Left lung (tissue), 10 donors: Measurements from ENCODE around the gene DTD1. TPM values are rescaled to one million over a fixed set of nuclear protein-coding genes. Genes with fewer than 3 reads are reported as not detected.

Experiments
- ATAC-seq: fragments of 200-7000 bp; cut with Tn5 transposase; one replicate; pipeline ENCODE4 v1.9.1; 2020; ENCODE audit warnings: moderate library complexity
- DNase-seq, 4 donors: peaks; one replicate each; pipeline ENCODE4 v3.0.0-alpha.2; 2013 to 2020
- H3K27ac ChIP-seq, 2 donors: fragments of 200-600 bp; sonication (generic) in 1 of 2; one replicate each; pipeline versions ENCODE4 v1.5.0 to v1.8.0; 2020 to 2021
- H3K27me3 ChIP-seq, 2 donors: fragments of 200-600 bp; sonication (generic) in 1 of 2; one replicate each; pipeline versions ENCODE4 v1.5.0 to v1.8.0; 2020 to 2021
- H3K36me3 ChIP-seq, 2 donors: fragments of 200-600 bp; sonication (generic) in 1 of 2; one replicate each; pipeline versions ENCODE4 v1.5.0 to v1.8.0; 2020 to 2021
- H3K4me1 ChIP-seq, 2 donors: fragments of 200-600 bp; one replicate each; pipeline ENCODE4 v1.8.0; 2021
- H3K4me3 ChIP-seq, 2 donors: fragments of 200-600 bp; sonication (generic) in 1 of 2; one replicate each; pipeline versions ENCODE4 v1.5.0 to v1.8.0; 2020 to 2021; ENCODE audit warnings: mild to moderate bottlenecking in 1 of 2
- H3K9me3 ChIP-seq, 2 donors: fragments of 200-600 bp; sonication (generic) in 1 of 2; one replicate each; pipeline versions ENCODE4 v1.5.0 to v1.8.0; 2020 to 2021
- intact Hi-C, 2 donors: fragments of 100-400 bp; cut with DNase I; formaldehyde crosslinking; loops; one replicate each; pipeline versions ENCODE4 v1.11.2 to v1.14.2; 2022
- polyA plus RNA-seq, 6 donors: library from polyadenylated mRNA; unstranded; fragments of 120-200 nt; gene quantifications; one replicate each; pipeline ENCODE4 v1.2.1, GENCODE V29; 2013; ENCODE audit not compliant: insufficient read length in 6 of 6
- total RNA-seq, 2 donors: library from RNA; stranded (reverse); fragmentation: NEBNext Ultra II Directional; extraction: Animal tissue kit (Norgen Biotek cat#: 25700); gene quantifications; one replicate each; pipeline ENCODE4 v1.2.1, GENCODE V29; 2021
- TF ChIP-seq, protein P1 (sequence below), 2 donors: fragments of 200-600 bp; sonication (generic) in 1 of 2; IDR thresholded peaks; one replicate each; pipeline versions ENCODE4 v1.5.0 to v1.8.0; 2021; ENCODE audit warnings: antibody characterized with exemption in 2 of 2
- donor health status: DM: no; HTN: yes; CAD: no.
- donor health status: DM: no; HTN: no; CAD: no.

DTD1 gene
- total and polyA plus RNA-seq, 8 donors: 14.8 to 27.5 (median 25.6) TPM

DNA sequence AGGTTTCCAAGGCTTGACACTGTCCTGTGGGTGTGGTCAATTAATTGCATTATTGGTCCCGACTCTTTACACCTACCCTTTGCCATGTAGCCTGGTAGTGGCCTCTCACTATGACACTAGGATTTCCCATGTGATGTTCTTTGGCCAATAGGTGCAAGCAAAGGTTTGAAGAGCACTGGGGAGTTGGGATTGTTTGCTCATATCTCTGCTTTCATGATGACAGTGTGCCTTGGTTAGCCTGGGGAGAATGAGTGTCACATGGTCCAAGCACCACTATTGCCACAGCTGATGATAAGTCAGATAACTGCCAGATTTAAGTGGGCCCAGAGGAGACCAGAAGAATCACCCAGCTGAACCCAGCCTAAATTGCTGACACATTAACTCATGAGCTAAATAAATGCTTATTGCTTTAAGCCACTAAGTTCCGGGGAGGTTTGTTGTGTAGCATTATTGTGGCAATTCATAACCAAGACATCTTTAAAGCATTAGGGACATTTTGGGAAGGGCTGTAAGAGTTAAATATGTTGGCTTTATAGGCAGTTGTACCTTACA, 208.5 kb downstream of the DTD1 start:
- H3K27me3 ChIP-seq: peaks cover 0 to 9% of the 10 kb centered on the region in 2 donors
- ATAC-seq: no peak
- H3K4me1 ChIP-seq: peaks cover 0 to 10% of the 10 kb centered on the region in 2 donors
- H3K27ac ChIP-seq: no peak overlapping the region
- H3K9me3 ChIP-seq: peaks cover 0 to 4% of the 10 kb centered on the region in 2 donors
- no peak for DNase-seq
- no peak overlapping the region for H3K4me3 ChIP-seq
- H3K36me3 ChIP-seq: no peaks in the 10 kb centered on the region
- intact Hi-C loops: no loop called here
- TF ChIP-seq, protein P1, sequence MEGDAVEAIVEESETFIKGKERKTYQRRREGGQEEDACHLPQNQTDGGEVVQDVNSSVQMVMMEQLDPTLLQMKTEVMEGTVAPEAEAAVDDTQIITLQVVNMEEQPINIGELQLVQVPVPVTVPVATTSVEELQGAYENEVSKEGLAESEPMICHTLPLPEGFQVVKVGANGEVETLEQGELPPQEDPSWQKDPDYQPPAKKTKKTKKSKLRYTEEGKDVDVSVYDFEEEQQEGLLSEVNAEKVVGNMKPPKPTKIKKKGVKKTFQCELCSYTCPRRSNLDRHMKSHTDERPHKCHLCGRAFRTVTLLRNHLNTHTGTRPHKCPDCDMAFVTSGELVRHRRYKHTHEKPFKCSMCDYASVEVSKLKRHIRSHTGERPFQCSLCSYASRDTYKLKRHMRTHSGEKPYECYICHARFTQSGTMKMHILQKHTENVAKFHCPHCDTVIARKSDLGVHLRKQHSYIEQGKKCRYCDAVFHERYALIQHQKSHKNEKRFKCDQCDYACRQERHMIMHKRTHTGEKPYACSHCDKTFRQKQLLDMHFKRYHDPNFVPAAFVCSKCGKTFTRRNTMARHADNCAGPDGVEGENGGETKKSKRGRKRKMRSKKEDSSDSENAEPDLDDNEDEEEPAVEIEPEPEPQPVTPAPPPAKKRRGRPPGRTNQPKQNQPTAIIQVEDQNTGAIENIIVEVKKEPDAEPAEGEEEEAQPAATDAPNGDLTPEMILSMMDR (IDR thresholded peaks at IDR 0.05): no peak

DNA sequence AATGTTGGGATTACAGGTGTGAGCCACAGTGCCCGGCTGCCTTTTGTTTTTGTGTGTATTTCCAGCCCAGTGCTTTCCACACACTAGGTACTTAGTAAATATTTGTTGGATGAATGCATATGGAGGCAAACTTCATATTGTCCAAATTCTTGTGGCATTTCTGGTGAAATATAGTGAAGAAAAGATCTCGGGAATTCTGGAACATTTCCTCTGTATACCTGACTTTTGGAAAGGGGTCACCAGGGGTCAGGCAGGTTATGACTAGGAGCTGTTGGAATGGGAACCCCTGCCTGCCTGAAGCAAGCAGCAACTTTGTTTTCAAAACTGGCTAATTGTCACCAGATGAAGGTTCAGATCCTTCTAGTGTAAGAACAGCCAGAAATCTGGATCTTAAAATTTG, 213.7 kb downstream of the DTD1 start:
- ATAC-seq: no peak
- intact Hi-C loops: no loop called here
- no peaks in the 10 kb centered on the region for H3K4me1 ChIP-seq
- no peak overlapping the region for H3K4me3 ChIP-seq
- H3K9me3 ChIP-seq: no peaks in the 10 kb centered on the region
- TF ChIP-seq, protein P1 (IDR thresholded peaks at IDR 0.05): no peak
- H3K36me3 ChIP-seq: no peaks in the 10 kb centered on the region
- no peak for DNase-seq
- no peak overlapping the region for H3K27ac ChIP-seq
- no peaks in the 10 kb centered on the region for H3K27me3 ChIP-seq

DNA sequence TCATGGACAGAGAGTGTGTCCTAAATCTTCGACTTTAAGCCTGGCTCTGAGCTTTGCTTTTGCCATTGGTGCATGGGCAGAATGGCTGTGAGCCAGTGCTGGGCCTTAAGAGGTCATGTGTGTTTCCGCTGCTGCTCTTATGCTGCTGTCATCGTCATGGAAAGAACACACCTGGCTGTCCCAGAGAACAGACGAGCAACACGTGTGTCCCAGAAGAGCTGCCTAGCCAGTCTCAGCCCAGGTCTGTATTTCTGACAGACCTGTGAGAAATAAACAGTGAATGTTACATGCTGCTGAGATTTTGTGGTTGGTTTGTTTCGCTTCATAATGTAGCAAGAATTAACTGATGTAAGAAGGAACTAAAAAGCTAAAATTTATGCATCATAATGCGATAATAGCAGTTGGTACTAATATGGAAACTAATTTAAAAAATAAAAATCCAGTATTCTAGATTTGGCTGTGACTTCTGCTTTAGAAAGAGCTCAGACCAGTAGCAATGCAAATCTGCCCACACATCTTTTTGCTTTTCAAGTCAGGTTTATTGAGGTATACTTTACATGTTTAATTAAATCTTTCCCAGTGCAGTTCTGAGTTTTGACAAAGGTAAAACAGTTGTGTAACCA, 214.3 kb downstream of the DTD1 start:
- Histone ChIP-seq H3K4me1 (no peaks in the 10 kb centered on the region), H3K4me3 (no peak overlapping the region), H3K9me3 (no peaks in the 10 kb centered on the region), H3K36me3 (no peaks in the 10 kb centered on the region), H3K27ac (no peak overlapping the region), H3K27me3 (no peaks in the 10 kb centered on the region)
- ATAC-seq (no peak), DNase-seq (no peak)
- intact Hi-C loops: no loop called here
- TF ChIP-seq, protein P1 (IDR thresholded peaks at IDR 0.05): no peak

DNA sequence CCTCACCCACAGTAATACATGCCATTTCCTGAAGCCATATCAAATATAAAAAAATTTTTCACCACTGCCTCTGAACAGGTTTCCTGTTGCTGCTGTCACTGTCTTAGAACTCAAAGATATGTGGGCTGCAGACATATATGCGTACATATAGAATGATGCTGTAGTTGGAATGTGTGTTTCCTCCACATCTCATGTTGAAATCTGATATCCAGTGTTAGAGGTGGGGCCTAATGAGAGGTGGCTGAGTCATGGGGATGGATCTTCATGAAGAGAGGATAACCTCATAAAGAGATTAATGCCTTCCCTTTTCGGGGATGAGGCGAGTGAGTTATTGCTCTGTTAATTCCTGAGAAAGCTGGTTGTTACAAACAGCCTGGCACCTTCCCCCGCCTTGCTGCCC, 218.0 kb downstream of the DTD1 start:
- H3K27me3 ChIP-seq: peaks cover 0 to 6% of the 10 kb centered on the region in 2 donors
- H3K4me3 ChIP-seq: no peak overlapping the region
- intact Hi-C loops: no loop called here
- no peak for DNase-seq
- H3K27ac ChIP-seq: no peak overlapping the region
- H3K36me3 ChIP-seq: no peaks in the 10 kb centered on the region
- TF ChIP-seq, protein P1 (IDR thresholded peaks at IDR 0.05): no peak
- H3K4me1 ChIP-seq: no peaks in the 10 kb centered on the region
- ATAC-seq: no peak
- H3K9me3 ChIP-seq: no peaks in the 10 kb centered on the region

DNA sequence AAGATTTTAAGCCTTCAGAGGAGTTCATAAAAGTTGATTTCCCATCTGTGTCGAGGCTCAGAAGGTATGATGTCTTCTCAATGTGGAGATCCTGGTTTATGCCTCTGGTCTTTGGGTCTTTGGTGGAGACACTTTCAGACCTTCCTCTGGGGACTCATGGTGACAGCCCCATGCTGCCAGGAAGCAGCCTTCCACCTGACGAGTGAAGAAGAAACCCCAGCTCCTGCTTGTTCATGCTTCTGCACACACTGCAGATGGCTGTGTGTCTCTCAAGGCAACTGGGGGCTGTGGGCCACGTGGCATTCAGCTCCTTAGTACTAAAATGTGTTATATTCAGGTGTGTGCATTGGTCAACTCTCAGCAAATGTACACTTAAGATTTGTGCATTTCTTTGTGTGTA, 220.9 kb downstream of the DTD1 start:
- Histone ChIP-seq H3K27ac (no peak overlapping the region), H3K27me3 (peaks cover 0 to 6% of the 10 kb centered on the region in 2 donors), H3K9me3 (no peaks in the 10 kb centered on the region), H3K4me1 (no peaks in the 10 kb centered on the region), H3K4me3 (no peak overlapping the region), H3K36me3 (no peaks in the 10 kb centered on the region)
- ATAC-seq (no peak), DNase-seq (no peak)
- intact Hi-C loops: no loop called here
- TF ChIP-seq, protein P1 (IDR thresholded peaks at IDR 0.05): no peak
